H1 (cell line): ENCODE results near the gene NDUFV1. TPM values are rescaled to one million over a fixed set of nuclear protein-coding genes. Genes with fewer than 3 reads are reported as not detected.

Experiments used
- BACH1 ChIP-seq: IDR thresholded peaks from 2 replicates; pipeline ENCODE4 v1.6.1; 2012; ENCODE audit warnings: low read length, improper control_type of control experiment
- CBX5 ChIP-seq: fragments of 300-800, 300-1000 bp; sonication (generic); IDR thresholded peaks from 2 replicates; pipeline ENCODE4 v1.7.1; 2016; ENCODE audit warnings: antibody characterized with exemption, low read length, low read depth
- CHD2 ChIP-seq: IDR thresholded peaks from 2 replicates; pipeline ENCODE4 v1.6.1; 2012; ENCODE audit warnings: low read length, improper control_type of control experiment
- E2F6 ChIP-seq: IDR thresholded peaks from 2 replicates; pipeline ENCODE4 v1.6.1; 2012; ENCODE audit warnings: inconsistent platforms
- JUN ChIP-seq: IDR thresholded peaks from 2 replicates; pipeline ENCODE4 v1.6.1; 2011; ENCODE audit warnings: low read depth, mild to moderate bottlenecking, improper control_type of control experiment, low read length
- RFX5 ChIP-seq: IDR thresholded peaks from 2 replicates; pipeline ENCODE4 v1.6.1; 2011; ENCODE audit warnings: low read depth, low read length, improper control_type of control experiment, borderline replicate concordance
- SP4 ChIP-seq: IDR thresholded peaks from 2 replicates; pipeline ENCODE4 v1.6.1; 2012; ENCODE audit warnings: low read length, inconsistent platforms
- polyA plus RNA-seq, 7 experiments: library from polyadenylated mRNA; depleted of rRNA in 3 of 7; stranded (reverse) in 5 of 7; unstranded in 2 of 7; fragments of >200 nt in 5 of 7; fragments of 200-250 nt in 2 of 7; gene quantifications; 1 replicate in 5 of 7; 2 replicates in 1 of 7; 4 replicates in 1 of 7; pipeline versions ENCODE4 v1.2.1 to v1.2.3, GENCODE V29; 2011 to 2013; ENCODE audit warnings: missing spikeins in 2 of 7, mixed read lengths in 2 of 7
- total RNA-seq: library from RNA; stranded (reverse); fragmentation: NEBNext Ultra II Directional; extraction: Animal tissue kit (Norgen Biotek cat#: 25700); gene quantifications from 2 replicates; pipeline ENCODE4 v1.2.1, GENCODE V29; 2021

The NDUFV1 gene
- total and polyA plus RNA-seq, 2 of the 8 experiments (the other 6 are each of a cell fraction or from before 2014, with no cell fraction given): 125 to 131 TPM

- TF ChIP-seq E2F6 (no peak), RFX5 (no peak), BACH1 (no peak), SP4 (no peak; the same call in 1 of the 2 replicates), CBX5 (no peak), JUN (no peak), CHD2 (no peak)
Observed at GRCh38 chr11:67614730-67615714, 8.3 kb downstream of the NDUFV1 start (continued).
